MG63 (cell line): Measurements from ENCODE around the gene UPK3A. TPM values are rescaled to one million over a fixed set of nuclear protein-coding genes. Genes with fewer than 3 reads are reported as not detected.
"Not testable (repeated sequence)": the region's sequence is repeated elsewhere in the genome, so short reads cannot be mapped to it uniquely, and the experiment has no call there.

Experiments used
- DNase-seq: peaks from one replicate; pipeline ENCODE4 v3.0.0-alpha.2; 2020
- H3K27me3 ChIP-seq: fragments of 250-450 bp; sonication (Bioruptor Pico); 2 replicates; pipeline ENCODE4 v1.5.1; 2020; ENCODE audit warnings: mild to moderate bottlenecking, moderate library complexity
- H3K36me3 ChIP-seq: fragments of 250-450 bp; sonication (Bioruptor Pico); 2 replicates; pipeline ENCODE4 v1.5.1; 2020; ENCODE audit warnings: mild to moderate bottlenecking, moderate library complexity
- H3K4me3 ChIP-seq: fragments of 250-450 bp; sonication (Bioruptor Pico); 2 replicates; pipeline ENCODE4 v1.5.1; 2020; ENCODE audit warnings: mild to moderate bottlenecking, moderate library complexity
- H3K9me3 ChIP-seq: fragments of 250-450 bp; sonication (Bioruptor Pico); 2 replicates; pipeline ENCODE4 v1.5.1; 2020; ENCODE audit warnings: mild to moderate bottlenecking, moderate library complexity
- total RNA-seq: library from RNA; depleted of rRNA; stranded (reverse); fragments of >200 nt; shearing (Covaris generic); gene quantifications from 2 replicates; pipeline ENCODE4 v1.2.3, GENCODE V29; 2014; ENCODE audit warnings: low replicate concordance

UPK3A gene
- total RNA-seq, 1 experiment from 2014 or later, result not detected

GRCh38 chr22:45310977-45311531 is 26.3 kb downstream of the UPK3A start:
- no peaks in the 10 kb centered on the region for H3K27me3 ChIP-seq
- no peaks in the 10 kb centered on the region for H3K36me3 ChIP-seq
- H3K9me3 ChIP-seq, result no peaks in the 10 kb centered on the region
- no peak for DNase-seq
- H3K4me3 ChIP-seq, result peak overlapping the region; percentile 79

GRCh38 chr22:45312415-45312814 is 27.7 kb downstream of the UPK3A start:
- Histone ChIP-seq H3K36me3 (no peaks in the 10 kb centered on the region), H3K4me3 (no peak overlapping the region)

GRCh38 chr22:45312856-45313255 is 28.1 kb downstream of the UPK3A start:
- Histone ChIP-seq H3K4me3 (no peak overlapping the region), H3K36me3 (no peaks in the 10 kb centered on the region), H3K27me3 (no peaks in the 10 kb centered on the region), H3K9me3 (no peaks in the 10 kb centered on the region)
- DNase-seq, result no peak

More at GRCh38 chr22:45312415-45312814, 27.7 kb downstream of the UPK3A start:
- Histone ChIP-seq H3K27me3 (no peaks in the 10 kb centered on the region), H3K9me3 (no peaks in the 10 kb centered on the region)
- DNase-seq, result no peak

GRCh38 chr22:45314054-45314721 is 29.4 kb downstream of the UPK3A start:
- Histone ChIP-seq H3K4me3 (no peak overlapping the region), H3K27me3 (no peaks in the 10 kb centered on the region), H3K36me3 (no peaks in the 10 kb centered on the region), H3K9me3 (no peaks in the 10 kb centered on the region)
- no peak for DNase-seq

- H3K27me3 ChIP-seq, result no peaks in the 10 kb centered on the region
- H3K9me3 ChIP-seq, result no peaks in the 10 kb centered on the region
- H3K4me3 ChIP-seq, result no peak overlapping the region
- H3K36me3 ChIP-seq, result no peaks in the 10 kb centered on the region
- DNase-seq, result no peak
Measured at GRCh38 chr22:45314786-45315185, 30.0 kb downstream of the UPK3A start.

- Histone ChIP-seq H3K36me3 (no peaks in the 10 kb centered on the region; the same call in 1 of the 2 replicates), H3K27me3 (no peaks in the 10 kb centered on the region), H3K4me3 (no peak overlapping the region), H3K9me3 (no peaks in the 10 kb centered on the region)
- no peak for DNase-seq
Measured at GRCh38 chr22:45316796-45317526, 32.2 kb downstream of the UPK3A start.

- peaks cover 6% of the 10 kb centered on the region for H3K36me3 ChIP-seq
Measured at GRCh38 chr22:45317551-45318167, 32.9 kb downstream of the UPK3A start.

GRCh38 chr22:45318168-45318557 is 33.4 kb downstream of the UPK3A start:
- DNase-seq, result peak; percentile 31
- no peak overlapping the region for H3K4me3 ChIP-seq
- peaks cover 11% of the 10 kb centered on the region for H3K36me3 ChIP-seq
- H3K9me3 ChIP-seq, result no peaks in the 10 kb centered on the region
- no peaks in the 10 kb centered on the region for H3K27me3 ChIP-seq

More at GRCh38 chr22:45317551-45318167, 32.9 kb downstream of the UPK3A start:
- DNase-seq, result peak; percentile 82
- H3K4me3 ChIP-seq, result no peak overlapping the region
- no peaks in the 10 kb centered on the region for H3K9me3 ChIP-seq
- H3K27me3 ChIP-seq, result no peaks in the 10 kb centered on the region

- Histone ChIP-seq H3K27me3 (no peaks in the 10 kb centered on the region), H3K4me3 (no peak overlapping the region), H3K9me3 (no peaks in the 10 kb centered on the region), H3K36me3 (peaks cover 17% of the 10 kb centered on the region)
- DNase-seq, result no peak
Measured at GRCh38 chr22:45318558-45319323, 34.0 kb downstream of the UPK3A start.

GRCh38 chr22:45319324-45319685 is 34.6 kb downstream of the UPK3A start:
- no peaks in the 10 kb centered on the region for H3K9me3 ChIP-seq
- H3K36me3 ChIP-seq, result peaks cover 22% of the 10 kb centered on the region
- H3K27me3 ChIP-seq, result no peaks in the 10 kb centered on the region
- H3K4me3 ChIP-seq, result no peak overlapping the region
- peak; percentile 87 for DNase-seq

- DNase-seq, result peak; percentile 81
- H3K4me3 ChIP-seq, result no peak overlapping the region
Measured at GRCh38 chr22:45320357-45320976, 35.7 kb downstream of the UPK3A start.

GRCh38 chr22:45321827-45322226 is 37.1 kb downstream of the UPK3A start:
- no peak for DNase-seq
- Histone ChIP-seq H3K9me3 (no peaks in the 10 kb centered on the region), H3K4me3 (no peak overlapping the region), H3K27me3 (no peaks in the 10 kb centered on the region), H3K36me3 (peaks cover 25% of the 10 kb centered on the region)

More at GRCh38 chr22:45320357-45320976, 35.7 kb downstream of the UPK3A start:
- no peaks in the 10 kb centered on the region for H3K27me3 ChIP-seq
- H3K9me3 ChIP-seq, result no peaks in the 10 kb centered on the region
- H3K36me3 ChIP-seq, result peaks cover 25% of the 10 kb centered on the region

- Histone ChIP-seq H3K4me3 (no peak overlapping the region), H3K9me3 (no peaks in the 10 kb centered on the region), H3K36me3 (peaks cover 31% of the 10 kb centered on the region), H3K27me3 (no peaks in the 10 kb centered on the region)
- no peak for DNase-seq
Measured at GRCh38 chr22:45322873-45323525, 38.2 kb downstream of the UPK3A start.

- DNase-seq, result no peak
- Histone ChIP-seq H3K9me3 (no peaks in the 10 kb centered on the region), H3K27me3 (no peaks in the 10 kb centered on the region), H3K4me3 (no peak overlapping the region), H3K36me3 (peaks cover 31% of the 10 kb centered on the region)
Measured at GRCh38 chr22:45323695-45324094, 38.9 kb downstream of the UPK3A start.

- H3K27me3 ChIP-seq, result no peaks in the 10 kb centered on the region
- peaks cover 31% of the 10 kb centered on the region for H3K36me3 ChIP-seq
- no peaks in the 10 kb centered on the region for H3K9me3 ChIP-seq
- no peak for DNase-seq
- H3K4me3 ChIP-seq, result no peak overlapping the region
Measured at GRCh38 chr22:45324311-45324711, 39.6 kb downstream of the UPK3A start.

- H3K4me3 ChIP-seq, result not testable (repeated sequence)
Measured at GRCh38 chr22:45328261-45328660, 43.5 kb downstream of the UPK3A start.

More at GRCh38 chr22:45328261-45328660, 43.5 kb downstream of the UPK3A start:
- peaks cover 31% of the 10 kb centered on the region for H3K36me3 ChIP-seq
- not testable (repeated sequence) for H3K27me3 ChIP-seq, H3K9me3 ChIP-seq, DNase-seq
